Brain microvascular endothelial cell (primary cell): ENCODE measurements around the gene ATP5PB.

Source experiments
- DNase-seq: peaks from one replicate; pipeline ENCODE4 v3.0.0-alpha.2; 2020
- H3K27ac ChIP-seq: fragments of 250-450 bp; sonication (Bioruptor Pico); 2 replicates; pipeline ENCODE4 v1.5.1; 2020; ENCODE audit warnings: mild to moderate bottlenecking, moderate library complexity
- H3K27me3 ChIP-seq: fragments of 250-450 bp; sonication (Bioruptor Pico); replicated peaks from 2 replicates; pipeline ENCODE4 v1.5.1; 2020; ENCODE audit warnings: mild to moderate bottlenecking
- H3K36me3 ChIP-seq: fragments of 250-450 bp; sonication (Bioruptor Pico); replicated peaks from 2 replicates; pipeline ENCODE4 v1.5.1; 2020; ENCODE audit warnings: mild to moderate bottlenecking
- H3K4me3 ChIP-seq: 2 replicates; pipeline ENCODE4 v1.5.1; 2011; ENCODE audit warnings: low read depth, mild to moderate bottlenecking, control low read depth, low read length, moderate library complexity
- CTCF ChIP-seq: IDR thresholded peaks from 2 replicates; pipeline ENCODE4 v1.5.1; 2011; ENCODE audit warnings: low read depth, mild to moderate bottlenecking, moderate library complexity, low read length, control low read depth, inconsistent platforms; ENCODE audit errors: missing control alignments
- in situ Hi-C: cut with HindIII; loops from 2 replicates; pipeline ENCODE4 v1.10.0; 2017; ENCODE audit warnings: low sequenced_read_pairs, low pct_ligation_motif_present

ATP5PB gene

GRCh38 chr1:111466480-111466879 lies 17.2 kb downstream of the ATP5PB start:
- Histone ChIP-seq H3K27ac (no peak overlapping the region), H3K27me3 (no peaks in the 10 kb centered on the region), H3K4me3 (no peak overlapping the region), H3K36me3 (peaks cover 17% of the 10 kb centered on the region)
- DNase-seq: no peak
- in situ Hi-C loops: no loop called here
- no peak for TF ChIP-seq CTCF

- Histone ChIP-seq H3K36me3 (peaks cover 5% of the 10 kb centered on the region), H3K27me3 (no peaks in the 10 kb centered on the region), H3K27ac (no peak overlapping the region), H3K4me3 (no peak overlapping the region)
- in situ Hi-C loops: no loop called here
- TF ChIP-seq CTCF: no peak
- no peak for DNase-seq
These were observed 18.8 kb downstream of the ATP5PB start for GRCh38 chr1:111467865-111468716.

GRCh38 chr1:111468717-111469100 lies 19.4 kb downstream of the ATP5PB start:
- in situ Hi-C loops: no loop called here
- no peak overlapping the region for H3K4me3 ChIP-seq
- H3K36me3 ChIP-seq: peaks cover 5% of the 10 kb centered on the region
- no peak for TF ChIP-seq CTCF
- no peak for DNase-seq
- H3K27ac ChIP-seq: no peak overlapping the region
- no peaks in the 10 kb centered on the region for H3K27me3 ChIP-seq

- Histone ChIP-seq H3K27me3 (no peaks in the 10 kb centered on the region), H3K27ac (no peak overlapping the region), H3K36me3 (peaks cover 5% of the 10 kb centered on the region), H3K4me3 (no peak overlapping the region)
- in situ Hi-C loops: no loop called here
- TF ChIP-seq CTCF: no peak
- DNase-seq: no peak
These were observed 20.3 kb downstream of the ATP5PB start for GRCh38 chr1:111469539-111469938.

GRCh38 chr1:111470596-111470995 lies 21.3 kb downstream of the ATP5PB start:
- no peak for DNase-seq
- no peak overlapping the region for H3K4me3 ChIP-seq

More at GRCh38 chr1:111470596-111470995, 21.3 kb downstream of the ATP5PB start:
- no peak for TF ChIP-seq CTCF
- in situ Hi-C loops: no loop called here
- H3K27ac ChIP-seq: no peak overlapping the region
- no peaks in the 10 kb centered on the region for H3K27me3 ChIP-seq
- peaks cover 5% of the 10 kb centered on the region for H3K36me3 ChIP-seq
